GM18868 (cell line): Measurements from ENCODE around the gene CRCP.
"Not testable (repeated sequence)": the region's sequence is repeated elsewhere in the genome, so short reads cannot be mapped to it uniquely, and the experiment has no call there.

Experiments
- ATAC-seq: cut with Tn5 transposase; IDR thresholded peaks from one replicate; pipeline ENCODE4 v1.9.1; 2021; ENCODE audit warnings: mild to moderate bottlenecking, moderate library complexity; ENCODE audit not compliant: unreplicated experiment

Gene CRCP

DNA sequence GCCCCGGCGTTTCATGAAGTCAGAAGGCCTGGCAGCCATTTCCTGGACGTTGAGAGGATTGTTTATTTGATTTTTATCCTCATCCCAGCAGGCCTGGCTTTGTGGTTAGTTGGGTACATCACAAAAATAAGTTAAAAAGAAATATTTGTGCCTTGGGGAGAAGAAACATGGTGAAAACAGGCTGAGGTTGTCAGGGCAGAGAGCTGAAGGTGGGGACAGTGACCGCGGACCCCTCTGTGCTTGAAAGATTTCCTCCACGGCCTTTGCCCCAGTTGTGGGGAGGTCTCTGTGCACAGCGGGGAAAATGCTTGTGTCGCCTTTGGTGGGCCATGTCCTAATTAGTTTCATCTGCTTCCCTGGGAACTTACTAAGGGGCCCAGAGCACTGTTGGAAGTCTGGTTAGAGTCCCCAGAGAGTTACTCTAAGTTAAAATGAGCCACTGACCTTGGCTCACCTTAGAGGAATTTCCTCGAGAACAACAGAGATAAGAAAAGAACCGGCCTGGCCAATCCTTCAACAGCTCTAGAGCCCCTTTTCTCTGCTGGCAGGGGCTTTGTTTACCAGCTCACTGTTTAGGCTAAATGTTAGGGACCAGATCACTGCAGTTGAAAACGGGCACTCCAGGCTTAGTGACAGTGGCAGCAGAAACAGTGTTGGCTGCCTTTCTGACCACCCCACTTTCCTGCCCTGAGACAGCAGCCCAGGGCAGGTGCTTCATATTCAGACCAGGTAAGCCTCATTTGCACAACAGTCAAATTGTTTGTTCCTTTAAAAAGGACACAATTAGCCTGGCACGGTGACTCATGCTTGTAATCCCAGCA is 37.9 kb downstream of the CRCP start:
- no peak for ATAC-seq

DNA sequence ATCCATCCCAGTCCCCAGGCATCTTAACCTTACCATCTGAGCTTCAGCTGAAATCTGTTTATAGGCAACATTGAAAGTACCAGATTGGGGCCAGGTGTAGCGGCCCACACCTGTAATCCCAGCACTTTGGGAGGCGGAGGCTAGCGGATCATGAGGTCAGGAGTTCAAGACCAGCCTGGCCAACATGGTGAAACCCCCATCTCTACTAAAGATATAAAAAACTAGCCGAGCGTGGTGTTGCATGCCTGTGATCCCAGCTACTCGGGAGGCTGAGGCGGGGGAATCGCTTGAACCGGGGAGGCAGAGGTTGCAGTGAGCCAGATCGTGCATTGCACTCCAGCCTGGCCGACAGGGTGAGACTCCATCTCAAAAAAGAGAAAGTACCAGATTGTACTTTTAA is 39.0 kb downstream of the CRCP start:
- no peak for ATAC-seq

DNA sequence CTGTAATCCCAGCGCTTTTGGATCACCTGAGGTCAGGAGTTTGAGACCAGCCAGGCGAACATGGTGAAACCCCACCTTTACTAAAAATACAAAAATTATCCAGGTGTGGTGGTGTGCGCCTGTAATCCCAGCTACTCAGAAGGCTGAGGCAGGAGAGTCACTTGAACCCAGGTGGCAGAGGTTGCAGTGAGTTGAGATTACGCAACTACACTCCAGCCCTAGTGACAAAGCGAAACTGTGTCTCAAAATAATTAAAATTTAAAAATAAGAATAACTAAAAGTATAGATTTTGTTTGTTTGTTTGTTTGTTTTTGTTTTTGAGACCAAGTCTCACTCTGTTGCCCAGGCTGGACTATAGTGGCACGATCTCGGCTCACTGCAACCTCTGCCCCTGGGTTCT is 41.4 kb downstream of the CRCP start:
- ATAC-seq, result not testable (repeated sequence)

DNA sequence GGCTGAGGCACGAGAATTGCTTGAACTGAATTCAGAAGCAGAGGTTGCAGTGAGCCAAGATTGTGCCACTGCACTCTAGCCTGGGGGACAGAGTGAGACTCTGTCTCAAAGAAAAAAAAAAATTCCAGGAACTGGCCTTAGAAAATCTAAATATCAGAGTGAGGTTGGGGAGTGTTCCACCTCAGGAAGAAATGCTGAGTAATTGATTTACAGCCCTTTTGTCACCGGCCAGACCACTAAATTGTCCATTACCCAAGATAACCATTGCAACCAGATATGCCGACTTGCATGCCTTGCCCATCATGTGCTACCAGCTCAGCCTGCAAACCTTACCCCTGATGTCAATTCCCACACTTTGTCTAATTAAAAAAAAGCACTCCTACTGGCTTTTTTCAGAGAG is 42.4 kb downstream of the CRCP start:
- no peak for ATAC-seq

DNA sequence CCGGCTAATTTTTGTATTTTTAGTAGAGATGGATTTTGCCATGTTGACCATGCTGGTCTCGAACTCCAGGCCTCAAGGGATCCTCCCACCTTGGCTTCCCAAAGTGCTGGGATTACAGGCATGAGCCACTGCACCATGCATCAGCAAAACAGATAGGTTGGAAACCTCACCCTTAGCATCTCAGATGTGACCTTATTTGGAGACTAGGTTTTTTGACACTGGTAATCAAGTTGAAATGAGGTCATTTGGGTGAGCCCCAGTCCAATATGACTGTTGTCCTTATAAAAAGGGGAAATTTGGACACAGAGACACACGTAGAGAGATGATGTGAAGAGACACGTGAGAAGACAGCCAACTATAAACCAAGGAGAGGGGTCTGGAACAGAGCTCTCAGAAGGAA is 48.0 kb downstream of the CRCP start:
- no peak for ATAC-seq

DNA sequence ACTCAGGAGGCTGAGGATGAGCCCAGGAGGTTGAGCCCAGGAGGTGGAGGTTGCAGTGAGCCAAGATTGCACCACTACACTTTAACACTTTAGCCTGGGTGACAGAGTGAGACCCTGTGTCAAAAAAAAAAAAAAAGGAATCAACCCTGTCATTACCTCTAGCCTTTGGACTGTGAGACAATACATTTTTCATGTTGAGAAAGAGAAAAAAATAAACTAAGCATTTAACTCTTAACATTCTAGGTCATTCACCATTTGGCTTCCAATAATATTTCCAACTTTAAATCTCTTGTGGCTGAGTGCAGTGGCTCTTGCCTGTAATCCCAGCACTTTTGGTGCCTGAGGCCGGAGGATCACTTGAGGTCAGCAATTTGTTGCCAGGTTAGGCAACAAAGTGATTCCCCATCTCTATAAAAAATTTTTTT is 48.6 kb downstream of the CRCP start:
- no peak for ATAC-seq

DNA sequence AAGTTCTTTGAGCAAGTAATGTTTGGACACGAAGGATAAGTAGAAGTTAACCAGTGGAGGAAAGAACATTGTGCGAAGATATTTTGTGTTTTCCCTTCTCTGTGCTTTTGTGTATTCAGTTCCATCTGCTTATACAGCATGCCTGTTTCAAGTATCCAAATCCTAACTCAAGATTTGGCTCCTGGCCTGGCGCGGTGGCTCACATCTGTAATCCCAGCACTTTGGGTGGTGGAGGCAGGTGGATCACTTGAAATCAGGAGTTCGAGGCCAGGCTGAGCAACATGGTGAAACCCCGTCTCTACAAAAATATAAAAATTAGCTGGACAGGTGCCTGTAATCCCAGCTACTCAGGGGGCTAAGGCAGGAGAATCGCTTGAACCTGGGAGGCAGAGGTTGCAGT is 49.7 kb downstream of the CRCP start:
- ATAC-seq, result no peak

DNA sequence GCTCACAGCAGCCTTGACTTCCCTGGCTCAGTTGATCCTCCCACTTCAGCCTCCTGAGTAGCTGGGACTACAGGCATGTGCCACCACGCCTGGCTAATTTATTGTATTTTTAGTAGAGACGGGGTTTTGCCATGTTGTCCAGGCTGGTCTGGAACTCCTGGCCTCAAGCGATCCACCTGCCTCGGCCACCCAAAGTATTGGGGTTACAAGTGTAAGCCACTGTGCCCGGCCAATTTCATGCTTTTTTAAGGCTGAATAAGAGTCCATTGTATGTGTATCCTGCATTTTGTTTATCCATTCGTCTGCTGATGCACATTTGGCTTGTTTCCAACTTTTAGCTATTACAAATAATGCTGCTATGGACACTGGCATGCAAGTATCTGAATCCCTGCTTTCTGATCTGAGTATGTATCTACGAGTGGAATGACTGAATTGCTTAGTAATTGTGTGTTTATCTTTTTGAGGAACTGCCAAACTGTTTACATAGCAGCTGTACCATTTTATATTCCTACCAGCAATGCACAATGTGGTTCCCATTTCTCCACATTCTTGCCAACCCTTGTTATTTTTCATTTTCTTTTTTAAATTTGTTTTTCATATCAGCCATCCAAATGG is 53.2 kb downstream of the CRCP start:
- no peak for ATAC-seq

DNA sequence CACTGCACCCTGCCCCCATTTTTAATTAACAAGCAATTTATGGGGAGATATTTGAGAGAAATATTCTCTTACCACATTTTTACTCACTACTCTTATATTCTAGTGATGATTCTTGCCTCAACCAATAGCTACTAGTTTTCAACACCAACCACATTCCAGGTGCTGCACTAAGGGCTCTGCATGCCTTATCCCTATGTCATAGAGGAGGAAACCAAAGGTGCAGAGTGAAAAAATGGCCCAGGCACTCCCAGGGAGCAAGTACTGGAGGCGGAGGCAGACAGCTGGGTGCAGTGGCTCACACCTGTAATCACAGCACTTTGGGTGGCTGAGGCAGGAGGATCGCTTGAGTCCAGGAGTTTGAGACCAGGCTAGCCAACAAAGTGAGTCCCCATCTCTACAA is 55.0 kb downstream of the CRCP start:
- ATAC-seq, result no peak

DNA sequence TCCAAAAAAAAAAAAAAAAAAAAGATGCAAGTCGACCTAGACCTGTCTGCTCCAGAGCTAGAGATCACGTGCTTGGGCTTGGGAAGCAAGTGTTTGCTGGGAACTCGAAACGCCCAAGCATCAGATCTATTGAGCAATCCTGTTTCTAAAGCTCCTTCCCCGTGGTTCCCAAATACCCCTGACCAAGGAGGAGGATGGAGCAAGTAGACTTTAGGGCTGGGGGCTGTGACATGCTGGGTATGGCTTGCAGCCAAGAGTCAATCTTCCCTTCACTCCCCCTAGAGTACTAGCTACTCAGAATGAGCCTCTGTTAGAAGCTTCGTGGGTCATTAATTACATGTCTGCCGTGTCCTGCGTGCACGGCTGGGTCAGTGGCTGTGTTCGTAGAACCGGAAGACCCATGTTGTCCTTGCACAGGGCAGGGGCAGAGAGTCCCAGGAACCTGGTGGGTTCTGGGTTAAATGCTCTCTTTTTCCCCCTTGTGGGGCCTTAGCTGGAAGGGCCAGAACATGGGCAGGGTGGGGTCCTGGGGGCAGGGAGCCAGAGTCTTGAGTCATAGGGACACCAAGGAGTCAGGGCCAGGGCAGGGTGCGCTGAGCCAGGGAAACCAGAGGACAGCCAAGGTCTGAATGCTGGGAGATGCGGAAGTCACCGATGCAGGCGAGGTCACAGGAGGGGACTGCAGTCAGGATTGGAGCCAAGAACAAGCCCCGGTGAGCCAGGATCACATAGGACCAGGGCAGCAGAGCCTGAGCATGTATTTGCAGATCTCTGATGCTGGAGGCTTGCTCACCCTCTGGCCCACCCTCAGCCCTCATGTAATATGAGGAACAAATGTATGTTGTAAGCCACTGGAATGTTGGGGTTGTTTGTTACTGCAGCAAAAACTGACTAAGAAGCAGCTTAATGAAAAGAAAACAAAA is 55.9 kb downstream of the CRCP start:
- ATAC-seq, result no peak

DNA sequence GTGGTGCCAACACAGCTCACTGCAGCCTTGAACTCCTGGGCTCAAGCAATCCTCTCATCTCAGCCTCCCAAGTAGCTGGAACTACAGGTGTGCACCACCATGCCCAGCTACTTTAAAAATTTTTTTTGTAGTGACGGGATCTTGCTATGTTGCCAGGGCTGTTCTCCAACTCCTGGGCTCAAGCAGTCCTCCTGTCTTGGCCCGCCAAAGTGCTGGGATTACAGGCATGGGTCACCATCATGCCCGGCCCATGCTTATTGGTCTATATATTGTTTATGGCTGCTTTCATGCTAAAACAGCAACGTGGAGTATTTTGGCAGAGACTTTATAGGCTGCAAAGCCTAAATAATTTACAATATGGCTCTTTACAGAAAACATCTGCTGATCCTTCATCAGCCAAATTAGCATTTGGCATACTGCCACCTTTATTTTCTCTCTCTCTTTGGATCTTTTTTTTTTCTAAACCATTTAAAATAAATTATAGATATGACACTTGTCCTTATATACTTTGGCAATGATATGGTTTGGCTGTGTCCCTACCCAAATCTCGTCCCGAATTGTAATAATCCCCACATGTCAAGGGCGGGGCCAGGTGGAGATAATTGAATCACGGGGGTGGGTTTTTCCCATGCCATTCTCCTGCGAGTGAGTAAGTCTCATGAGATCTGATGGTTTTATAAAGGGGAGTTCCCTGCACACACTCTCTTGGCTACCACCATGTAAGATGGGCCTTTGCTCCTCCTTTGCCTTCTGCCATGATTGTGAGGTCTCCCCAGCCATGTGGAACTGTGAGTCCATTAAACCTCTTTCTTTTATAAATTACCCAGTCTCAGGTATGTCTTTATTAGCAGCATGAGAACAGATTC is 58.1 kb downstream of the CRCP start:
- ATAC-seq, result not testable (repeated sequence)

DNA sequence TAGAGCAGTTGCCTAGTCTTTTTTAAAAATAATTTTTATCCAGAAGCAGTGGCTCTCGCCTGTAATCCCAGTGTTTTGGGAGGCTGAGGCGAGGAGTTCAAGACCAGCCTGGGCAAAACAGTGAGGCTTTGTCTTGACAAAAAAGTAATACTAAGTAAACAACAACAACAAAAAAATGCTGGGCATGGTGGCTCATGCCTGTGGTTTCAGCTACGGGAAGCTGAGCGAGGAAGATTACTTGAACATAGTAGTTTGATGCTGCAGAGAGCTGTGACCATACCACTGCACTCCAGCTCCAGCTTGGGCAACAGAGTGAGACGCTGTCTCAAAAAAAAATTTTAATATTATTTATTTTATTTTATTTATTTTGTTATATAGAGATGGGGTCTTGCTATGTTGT is 59.2 kb downstream of the CRCP start:
- no peak for ATAC-seq

DNA sequence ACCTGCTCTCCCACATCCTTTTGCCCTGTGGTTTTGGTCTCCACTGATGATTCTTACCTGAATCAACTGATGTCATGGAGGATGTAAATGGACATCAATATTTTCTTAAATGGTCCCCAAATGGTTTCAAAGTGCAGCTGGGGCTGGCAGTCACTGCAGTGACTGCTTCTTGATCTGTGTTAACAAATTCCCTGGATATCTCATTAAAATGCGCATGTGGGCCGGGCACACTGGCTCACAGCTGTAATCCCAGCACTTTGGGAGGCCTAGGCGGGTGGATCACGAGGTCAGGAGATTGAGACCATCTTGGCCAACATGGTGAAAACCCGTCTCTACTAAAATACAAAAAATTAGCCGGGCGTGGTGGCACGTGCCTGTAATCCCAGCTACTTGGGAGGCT is 60.4 kb downstream of the CRCP start:
- not testable (repeated sequence) for ATAC-seq

DNA sequence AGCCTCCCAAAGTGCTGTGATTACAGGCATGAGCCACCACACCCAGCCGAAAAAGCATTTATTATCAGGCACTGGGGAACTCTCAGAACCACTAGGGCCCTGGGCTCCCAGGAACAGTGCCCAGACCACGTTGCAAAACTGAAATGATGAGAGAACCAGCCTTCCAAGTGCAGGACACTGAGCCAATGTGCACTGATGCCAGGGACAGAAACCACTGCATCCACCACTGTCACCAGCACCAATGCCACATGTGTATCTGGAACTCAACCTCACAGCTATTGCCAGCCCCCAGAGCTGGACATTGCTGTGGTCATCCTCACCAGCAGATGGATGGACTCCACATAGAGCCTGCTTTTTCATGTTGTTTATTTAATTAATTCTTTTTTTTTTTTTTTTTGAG is 62.3 kb downstream of the CRCP start:
- ATAC-seq, result no peak

DNA sequence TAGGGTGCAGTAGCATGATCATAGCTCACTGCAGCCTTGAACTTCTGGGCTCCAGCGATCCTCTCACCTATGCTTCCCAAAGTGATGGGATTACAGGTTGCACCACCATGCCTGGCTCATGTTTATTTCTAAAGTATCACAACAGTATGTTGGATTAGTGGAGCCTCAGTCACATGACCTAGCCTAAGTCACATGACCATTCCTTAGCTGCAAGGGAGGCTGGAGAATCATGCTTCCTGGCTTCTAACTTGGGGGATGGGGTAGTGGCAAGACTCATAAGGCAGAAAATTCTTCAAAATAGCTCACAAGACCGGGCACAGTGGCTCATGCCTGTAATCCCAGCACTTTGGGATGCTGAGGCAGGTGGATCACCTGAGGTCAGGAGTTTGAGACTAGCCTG is 63.6 kb downstream of the CRCP start:
- ATAC-seq, result no peak

DNA sequence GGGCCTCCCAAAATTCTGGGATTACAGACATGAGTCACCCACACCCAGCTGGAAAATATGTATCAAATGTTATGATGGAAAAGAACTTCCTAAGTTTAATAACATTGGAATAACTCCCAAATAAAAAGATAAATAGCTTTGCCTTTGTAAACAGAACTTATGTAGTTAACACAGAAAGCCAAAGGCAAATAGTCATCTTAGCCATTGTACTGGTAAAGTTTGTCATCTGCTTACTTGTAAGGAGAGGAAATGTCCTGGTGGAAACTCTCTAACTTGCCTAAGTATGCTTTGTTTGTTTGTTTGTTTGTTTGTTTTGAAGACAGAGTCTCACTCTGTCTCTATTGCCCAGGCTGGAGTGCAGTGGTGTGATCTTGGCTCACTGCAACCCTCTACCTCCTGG is 66.7 kb downstream of the CRCP start:
- ATAC-seq, result no peak

DNA sequence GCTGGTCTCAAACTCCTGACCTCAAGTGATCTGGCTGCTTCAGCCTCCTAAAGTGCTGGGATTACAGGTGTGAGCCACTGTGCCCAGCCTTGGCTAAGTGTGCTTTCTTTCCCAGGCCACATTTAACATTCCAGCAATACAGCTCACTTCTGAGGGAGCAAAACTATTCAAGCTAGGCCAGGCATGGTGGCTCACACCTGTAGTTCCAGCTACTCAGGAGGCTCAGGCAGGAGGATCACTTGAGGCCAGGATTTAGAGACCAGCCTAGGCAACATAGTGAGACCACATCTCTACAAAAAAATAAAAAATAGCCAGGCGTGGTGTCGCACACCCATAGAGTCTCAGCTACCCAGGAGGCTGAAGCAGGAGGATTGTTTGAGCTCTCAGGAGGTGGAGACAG is 67.2 kb downstream of the CRCP start:
- ATAC-seq, result no peak

DNA sequence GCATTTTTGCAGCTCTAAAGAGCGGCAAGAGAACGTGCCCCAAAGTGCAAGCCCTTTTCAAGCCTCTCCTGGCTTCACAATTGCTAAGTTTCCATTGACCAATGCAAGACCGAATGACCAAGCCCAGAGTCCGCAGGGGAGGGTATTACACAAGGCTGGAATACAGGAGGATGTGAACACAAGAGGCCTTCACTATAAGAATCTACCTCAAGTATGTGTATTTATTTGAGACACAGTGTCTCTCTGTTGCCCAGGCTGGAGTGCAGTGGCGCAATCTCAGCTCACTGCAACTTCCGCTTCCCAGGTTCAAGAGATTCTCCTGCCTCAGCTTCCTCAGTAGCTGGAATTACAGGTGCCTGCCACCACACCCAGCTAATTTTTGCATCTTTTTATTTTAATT is 68.3 kb downstream of the CRCP start:
- ATAC-seq, result no peak

DNA sequence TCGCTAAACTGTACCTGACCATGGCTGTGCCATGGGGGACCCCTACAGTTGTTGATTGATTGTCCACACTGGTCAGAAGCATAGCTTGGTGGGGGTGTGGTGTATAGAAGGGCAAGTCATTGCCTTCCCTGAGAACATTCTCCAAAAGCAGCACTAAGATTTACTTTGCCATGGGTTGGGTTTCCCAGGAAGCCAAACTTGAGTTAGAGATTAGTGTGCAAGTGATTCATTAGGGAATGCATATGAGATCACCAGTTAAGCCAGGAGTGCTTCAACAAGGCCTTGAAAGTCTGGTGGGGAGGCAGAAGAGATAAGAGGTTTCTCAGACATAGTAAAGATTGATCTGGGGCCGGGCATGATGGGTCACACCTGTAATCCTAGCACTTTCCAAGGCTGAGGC is 69.1 kb downstream of the CRCP start:
- ATAC-seq, result no peak

DNA sequence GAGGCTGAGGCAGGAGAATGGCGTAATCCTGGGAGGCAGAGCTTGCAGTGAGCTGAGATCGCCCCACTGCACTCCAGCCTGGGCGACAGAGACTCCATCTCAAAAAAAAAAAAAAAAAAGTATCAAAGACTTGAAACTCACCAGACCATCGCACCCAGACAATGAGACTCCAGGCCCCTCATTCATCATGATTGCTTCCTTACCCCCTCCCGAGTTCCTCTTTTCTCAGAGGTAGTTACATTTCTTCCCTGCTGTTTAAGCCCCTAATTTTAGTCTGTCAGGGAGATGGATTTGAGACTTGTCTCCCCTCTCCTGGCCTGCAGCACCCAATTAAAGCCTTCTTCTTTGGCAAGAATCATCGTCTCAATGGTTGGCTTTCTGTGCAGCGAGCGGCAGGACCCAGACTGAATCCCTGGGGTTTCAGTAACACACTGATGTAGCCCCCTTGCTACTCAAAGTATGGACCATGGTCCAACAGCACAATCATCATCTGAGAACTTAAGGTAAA is 71.1 kb downstream of the CRCP start:
- no peak for ATAC-seq

DNA sequence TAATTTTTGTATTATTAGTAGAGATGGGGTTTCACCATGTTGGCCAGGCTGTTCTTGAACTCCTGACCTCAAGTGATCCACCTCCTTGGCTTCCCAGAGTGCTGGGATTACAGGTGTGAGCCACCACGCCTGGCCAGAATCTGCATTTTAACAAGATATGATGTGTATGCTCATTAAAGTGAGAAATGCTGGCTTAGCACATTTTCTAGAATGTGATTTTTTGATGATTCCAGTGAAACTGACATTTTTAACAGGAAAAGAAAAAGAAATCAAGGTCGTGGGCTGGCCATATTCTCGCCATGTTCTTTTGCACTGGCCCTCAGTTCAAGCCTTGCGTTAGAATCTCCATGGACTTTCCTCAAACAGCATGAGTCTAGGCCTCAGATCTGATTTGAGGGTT is 72.3 kb downstream of the CRCP start:
- ATAC-seq, result no peak
